Kidney (tissue), 14 donors: ENCODE results near the gene UBAC1. TPM values are rescaled to one million over a fixed set of nuclear protein-coding genes. Genes with fewer than 3 reads are reported as not detected.

ENCODE experiments used
- DNase-seq, 5 donors: peaks; one replicate each; pipeline ENCODE4 v3.0.0-alpha.2; 2013 to 2020
- FAIRE-seq: peaks from 2 replicates; lab custom pipeline; 2012; peaks lifted over from hg19 to GRCh38; lab: Jason Lieb, UNC
- H3K27ac ChIP-seq, 2 donors: one replicate each; pipeline ENCODE4 v1.7.0; 2013; ENCODE audit warnings: low read depth in 2 of 2, low read length in 2 of 2, inconsistent platforms in 1 of 2
- H3K27me3 ChIP-seq: one replicate; pipeline ENCODE4 v1.7.1; 2013; ENCODE audit warnings: low read length, inconsistent platforms; ENCODE audit not compliant: control insufficient read depth, insufficient read depth
- H3K36me3 ChIP-seq, 3 donors: one replicate each; pipeline versions ENCODE4 v1.7.0 to v1.7.1; 2013; ENCODE audit warnings: low read length in 3 of 3, control low read depth in 1 of 3, inconsistent platforms in 1 of 3; ENCODE audit not compliant: insufficient read depth in 3 of 3, control insufficient read depth in 2 of 3
- H3K4me1 ChIP-seq, 3 donors: one replicate each; pipeline versions ENCODE4 v1.7.0 to v1.7.1; 2013; ENCODE audit warnings: low read length in 3 of 3, inconsistent platforms in 1 of 3, low read depth in 1 of 3; ENCODE audit not compliant: control insufficient read depth in 2 of 3, insufficient read depth in 2 of 3
- H3K4me3 ChIP-seq, 3 donors: one replicate each; pipeline versions ENCODE4 v1.7.0 to v1.8.1; 2013; ENCODE audit warnings: low read length in 3 of 3, control low read depth in 1 of 3, inconsistent platforms in 1 of 3
- H3K9ac ChIP-seq, 3 donors: one replicate each; pipeline versions ENCODE4 v1.7.0 to v1.7.1; 2013; ENCODE audit warnings: low read length in 3 of 3, control low read depth in 1 of 3, inconsistent platforms in 1 of 3
- H3K9me3 ChIP-seq, 3 donors: one replicate each; pipeline versions ENCODE4 v1.7.0 to v1.7.1; 2013; ENCODE audit warnings: low read length in 3 of 3, control low read depth in 1 of 3, inconsistent platforms in 1 of 3; ENCODE audit not compliant: control insufficient read depth in 2 of 3, insufficient read depth in 1 of 3
- CTCF ChIP-seq: IDR thresholded peaks from 3 replicates; pipeline ENCODE4 v1.5.1; 2012; ENCODE audit warnings: mild to moderate bottlenecking, moderate library complexity, borderline replicate concordance; ENCODE audit not compliant: insufficient read depth; ENCODE audit errors: extremely low read depth
- intact Hi-C: fragments of 100-400 bp; cut with DNase I; formaldehyde crosslinking; loops from one replicate; pipeline ENCODE4 v1.11.1; 2022
- polyA plus RNA-seq: library from polyadenylated mRNA; stranded (reverse); fragments of 350-450 nt; fragmentation: Illumina TruSeq; extraction: RNeasy Lipid Tissue Mini Kit (QIAGEN cat#74804); gene quantifications from one replicate; pipeline ENCODE4 v1.2.3, GENCODE V29; 2014; ENCODE audit warnings: low read depth, low replicate concordance; ENCODE audit not compliant: insufficient read depth
- total RNA-seq: library from RNA; stranded (reverse); fragmentation: NEBNext Ultra II Directional; extraction: Animal tissue kit (Norgen Biotek cat#: 25700); gene quantifications from one replicate; pipeline ENCODE4 v1.2.1, GENCODE V29; 2021
- donor health status: control.
- donor health status: control.
- donor health status: control.
- donor health status: control.
- donor health status: control.
- donor health status: DM: yes; HTN: yes; CAD: no.
- donor health status: Normal renal cell carcinoma (clear cell type).

UBAC1 gene
- total and polyA plus RNA-seq, 2 donors from 2014 or later: 40.2 to 52.6 TPM

GRCh38 chr9:135886147-135886981, 74.8 kb downstream of the UBAC1 start:
- H3K27me3 ChIP-seq: no peaks in the 10 kb centered on the region
- H3K27ac ChIP-seq: no peak overlapping the region
- intact Hi-C loops: no loop called here
- peaks cover 0 to 3% (median 0%) of the 10 kb centered on the region in 3 donors for H3K36me3 ChIP-seq
- H3K4me3 ChIP-seq: no peak overlapping the region
- DNase-seq: no peak
- no peak for TF ChIP-seq CTCF
- no peak overlapping the region for H3K9ac ChIP-seq
- no peak for FAIRE-seq
- H3K9me3 ChIP-seq: no peaks in the 10 kb centered on the region
- H3K4me1 ChIP-seq: peaks cover 0 to 7% (median 0%) of the 10 kb centered on the region in 3 donors

DNA sequence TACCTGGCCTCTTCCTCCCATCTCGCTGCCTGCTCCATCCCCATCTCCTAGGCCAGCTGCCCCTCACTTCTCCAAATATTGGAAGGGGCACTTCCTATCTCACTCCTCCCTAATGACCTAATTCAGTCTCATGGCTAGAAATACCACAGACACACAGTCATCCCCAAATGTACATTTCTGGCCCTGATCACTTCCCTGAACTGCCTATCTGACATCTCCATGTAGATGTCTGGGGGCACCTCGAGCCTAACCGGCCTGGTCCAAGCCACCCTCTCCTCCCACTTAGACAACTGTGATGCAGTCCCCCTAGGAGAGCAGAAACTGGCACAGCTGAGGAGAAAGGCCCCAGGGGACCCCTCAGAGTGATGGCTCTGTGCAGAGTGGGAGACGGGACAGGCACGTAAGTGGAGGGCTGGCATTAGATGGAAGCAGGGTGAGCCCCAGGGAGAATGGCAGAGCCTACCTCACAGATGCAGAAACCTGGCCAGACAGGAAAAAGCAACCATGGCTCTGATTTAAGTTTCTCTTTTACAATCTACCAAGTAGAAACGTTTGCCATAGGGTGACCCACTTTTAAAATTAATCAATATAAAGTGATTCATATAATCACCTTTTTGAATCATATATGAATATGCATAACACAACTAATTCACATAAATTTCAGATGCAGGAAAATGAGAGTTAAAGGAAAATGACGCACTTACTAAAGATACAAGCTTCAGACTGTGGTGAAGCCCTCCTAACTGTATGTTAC, 75.9 kb downstream of the UBAC1 start:
- H3K4me1 ChIP-seq: peaks cover 0 to 7% (median 0%) of the 10 kb centered on the region in 3 donors
- no peak for DNase-seq
- H3K9me3 ChIP-seq: no peaks in the 10 kb centered on the region
- no peak for FAIRE-seq
- peaks cover 0 to 3% (median 0%) of the 10 kb centered on the region in 3 donors for H3K36me3 ChIP-seq
- TF ChIP-seq CTCF: no peak
- H3K9ac ChIP-seq: no peak overlapping the region
- H3K27ac ChIP-seq: no peak overlapping the region
- intact Hi-C loops: no loop called here
- no peak overlapping the region for H3K4me3 ChIP-seq
- H3K27me3 ChIP-seq: no peaks in the 10 kb centered on the region

- Histone ChIP-seq H3K27me3 (no peaks in the 10 kb centered on the region), H3K27ac (no peak overlapping the region), H3K36me3 (peaks cover 0 to 3% (median 0%) of the 10 kb centered on the region in 3 donors), H3K9ac (no peak overlapping the region), H3K4me1 (peaks cover 0 to 7% (median 0%) of the 10 kb centered on the region in 3 donors), H3K9me3 (no peaks in the 10 kb centered on the region), H3K4me3 (no peak overlapping the region)
- no peak for TF ChIP-seq CTCF
- DNase-seq (no peak), FAIRE-seq (no peak)
- intact Hi-C loops: no loop called here
Measured at GRCh38 chr9:135884328-135885035, 76.7 kb downstream of the UBAC1 start.
